ENCODE data around the gene MYO10. TPM values are rescaled to one million over a fixed set of nuclear protein-coding genes. Genes with fewer than 3 reads are reported as not detected.

The MYO10 gene
- total RNA-seq, 1 experiment from 2014 or later = 89.8 TPM

DNA sequence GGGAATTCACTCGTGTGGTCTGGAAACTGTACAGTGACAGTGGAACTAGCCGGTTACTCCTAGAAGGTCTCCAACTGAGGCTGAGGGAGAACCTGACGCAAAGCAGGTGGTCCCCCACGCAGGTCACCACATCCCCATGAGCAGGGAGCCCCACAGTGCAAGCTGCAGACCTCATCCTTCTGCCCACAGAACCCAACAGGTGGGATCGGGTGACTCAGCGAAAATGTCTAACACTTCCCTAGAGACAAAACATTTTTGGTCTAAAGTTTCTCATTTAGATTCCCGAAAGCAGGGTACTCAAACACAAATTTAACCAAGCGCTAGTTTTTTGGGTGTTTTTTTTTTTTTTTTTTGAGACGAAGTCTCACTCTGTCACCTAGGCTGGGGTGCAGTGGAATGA lies 256.9 kb downstream of the MYO10 start (continued):
- TF ChIP-seq, protein P1, sequence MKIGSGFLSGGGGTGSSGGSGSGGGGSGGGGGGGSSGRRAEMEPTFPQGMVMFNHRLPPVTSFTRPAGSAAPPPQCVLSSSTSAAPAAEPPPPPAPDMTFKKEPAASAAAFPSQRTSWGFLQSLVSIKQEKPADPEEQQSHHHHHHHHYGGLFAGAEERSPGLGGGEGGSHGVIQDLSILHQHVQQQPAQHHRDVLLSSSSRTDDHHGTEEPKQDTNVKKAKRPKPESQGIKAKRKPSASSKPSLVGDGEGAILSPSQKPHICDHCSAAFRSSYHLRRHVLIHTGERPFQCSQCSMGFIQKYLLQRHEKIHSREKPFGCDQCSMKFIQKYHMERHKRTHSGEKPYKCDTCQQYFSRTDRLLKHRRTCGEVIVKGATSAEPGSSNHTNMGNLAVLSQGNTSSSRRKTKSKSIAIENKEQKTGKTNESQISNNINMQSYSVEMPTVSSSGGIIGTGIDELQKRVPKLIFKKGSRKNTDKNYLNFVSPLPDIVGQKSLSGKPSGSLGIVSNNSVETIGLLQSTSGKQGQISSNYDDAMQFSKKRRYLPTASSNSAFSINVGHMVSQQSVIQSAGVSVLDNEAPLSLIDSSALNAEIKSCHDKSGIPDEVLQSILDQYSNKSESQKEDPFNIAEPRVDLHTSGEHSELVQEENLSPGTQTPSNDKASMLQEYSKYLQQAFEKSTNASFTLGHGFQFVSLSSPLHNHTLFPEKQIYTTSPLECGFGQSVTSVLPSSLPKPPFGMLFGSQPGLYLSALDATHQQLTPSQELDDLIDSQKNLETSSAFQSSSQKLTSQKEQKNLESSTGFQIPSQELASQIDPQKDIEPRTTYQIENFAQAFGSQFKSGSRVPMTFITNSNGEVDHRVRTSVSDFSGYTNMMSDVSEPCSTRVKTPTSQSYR (CRISPR knock-in tag; IDR thresholded peaks at IDR 0.05) = no peak
- TF ChIP-seq, protein P2, sequence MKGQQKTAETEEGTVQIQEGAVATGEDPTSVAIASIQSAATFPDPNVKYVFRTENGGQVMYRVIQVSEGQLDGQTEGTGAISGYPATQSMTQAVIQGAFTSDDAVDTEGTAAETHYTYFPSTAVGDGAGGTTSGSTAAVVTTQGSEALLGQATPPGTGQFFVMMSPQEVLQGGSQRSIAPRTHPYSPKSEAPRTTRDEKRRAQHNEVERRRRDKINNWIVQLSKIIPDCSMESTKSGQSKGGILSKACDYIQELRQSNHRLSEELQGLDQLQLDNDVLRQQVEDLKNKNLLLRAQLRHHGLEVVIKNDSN (CRISPR knock-in tag; IDR thresholded peaks at IDR 0.05) = no peak
- TF ChIP-seq, protein P3, sequence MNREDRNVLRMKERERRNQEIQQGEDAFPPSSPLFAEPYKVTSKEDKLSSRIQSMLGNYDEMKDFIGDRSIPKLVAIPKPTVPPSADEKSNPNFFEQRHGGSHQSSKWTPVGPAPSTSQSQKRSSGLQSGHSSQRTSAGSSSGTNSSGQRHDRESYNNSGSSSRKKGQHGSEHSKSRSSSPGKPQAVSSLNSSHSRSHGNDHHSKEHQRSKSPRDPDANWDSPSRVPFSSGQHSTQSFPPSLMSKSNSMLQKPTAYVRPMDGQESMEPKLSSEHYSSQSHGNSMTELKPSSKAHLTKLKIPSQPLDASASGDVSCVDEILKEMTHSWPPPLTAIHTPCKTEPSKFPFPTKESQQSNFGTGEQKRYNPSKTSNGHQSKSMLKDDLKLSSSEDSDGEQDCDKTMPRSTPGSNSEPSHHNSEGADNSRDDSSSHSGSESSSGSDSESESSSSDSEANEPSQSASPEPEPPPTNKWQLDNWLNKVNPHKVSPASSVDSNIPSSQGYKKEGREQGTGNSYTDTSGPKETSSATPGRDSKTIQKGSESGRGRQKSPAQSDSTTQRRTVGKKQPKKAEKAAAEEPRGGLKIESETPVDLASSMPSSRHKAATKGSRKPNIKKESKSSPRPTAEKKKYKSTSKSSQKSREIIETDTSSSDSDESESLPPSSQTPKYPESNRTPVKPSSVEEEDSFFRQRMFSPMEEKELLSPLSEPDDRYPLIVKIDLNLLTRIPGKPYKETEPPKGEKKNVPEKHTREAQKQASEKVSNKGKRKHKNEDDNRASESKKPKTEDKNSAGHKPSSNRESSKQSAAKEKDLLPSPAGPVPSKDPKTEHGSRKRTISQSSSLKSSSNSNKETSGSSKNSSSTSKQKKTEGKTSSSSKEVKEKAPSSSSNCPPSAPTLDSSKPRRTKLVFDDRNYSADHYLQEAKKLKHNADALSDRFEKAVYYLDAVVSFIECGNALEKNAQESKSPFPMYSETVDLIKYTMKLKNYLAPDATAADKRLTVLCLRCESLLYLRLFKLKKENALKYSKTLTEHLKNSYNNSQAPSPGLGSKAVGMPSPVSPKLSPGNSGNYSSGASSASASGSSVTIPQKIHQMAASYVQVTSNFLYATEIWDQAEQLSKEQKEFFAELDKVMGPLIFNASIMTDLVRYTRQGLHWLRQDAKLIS (CRISPR knock-in tag; IDR thresholded peaks at IDR 0.05; ENCODE audit: borderline replicate concordance) = no peak
- TF ChIP-seq, protein P4, sequence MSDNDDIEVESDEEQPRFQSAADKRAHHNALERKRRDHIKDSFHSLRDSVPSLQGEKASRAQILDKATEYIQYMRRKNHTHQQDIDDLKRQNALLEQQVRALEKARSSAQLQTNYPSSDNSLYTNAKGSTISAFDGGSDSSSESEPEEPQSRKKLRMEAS (CRISPR knock-in tag; IDR thresholded peaks at IDR 0.05) = no peak
- TF ChIP-seq SMAD4 (CRISPR knock-in tag; IDR thresholded peaks at IDR 0.05) (no peak), ZNF138 (CRISPR knock-in tag; conservative IDR thresholded peaks at IDR 0.05) (no peak), OVOL2 (CRISPR knock-in tag; IDR thresholded peaks at IDR 0.05; ENCODE audit: borderline replicate concordance) (no peak), GTF2I (CRISPR knock-in tag; conservative IDR thresholded peaks at IDR 0.05) (no peak), NR3C1 (CRISPR knock-in tag; conservative IDR thresholded peaks at IDR 0.05; ENCODE audit: low read depth) (no peak), RELA (CRISPR knock-in tag; IDR thresholded peaks at IDR 0.05; ENCODE audit: borderline replicate concordance) (no peak)
- TF ChIP-seq, protein P5, sequence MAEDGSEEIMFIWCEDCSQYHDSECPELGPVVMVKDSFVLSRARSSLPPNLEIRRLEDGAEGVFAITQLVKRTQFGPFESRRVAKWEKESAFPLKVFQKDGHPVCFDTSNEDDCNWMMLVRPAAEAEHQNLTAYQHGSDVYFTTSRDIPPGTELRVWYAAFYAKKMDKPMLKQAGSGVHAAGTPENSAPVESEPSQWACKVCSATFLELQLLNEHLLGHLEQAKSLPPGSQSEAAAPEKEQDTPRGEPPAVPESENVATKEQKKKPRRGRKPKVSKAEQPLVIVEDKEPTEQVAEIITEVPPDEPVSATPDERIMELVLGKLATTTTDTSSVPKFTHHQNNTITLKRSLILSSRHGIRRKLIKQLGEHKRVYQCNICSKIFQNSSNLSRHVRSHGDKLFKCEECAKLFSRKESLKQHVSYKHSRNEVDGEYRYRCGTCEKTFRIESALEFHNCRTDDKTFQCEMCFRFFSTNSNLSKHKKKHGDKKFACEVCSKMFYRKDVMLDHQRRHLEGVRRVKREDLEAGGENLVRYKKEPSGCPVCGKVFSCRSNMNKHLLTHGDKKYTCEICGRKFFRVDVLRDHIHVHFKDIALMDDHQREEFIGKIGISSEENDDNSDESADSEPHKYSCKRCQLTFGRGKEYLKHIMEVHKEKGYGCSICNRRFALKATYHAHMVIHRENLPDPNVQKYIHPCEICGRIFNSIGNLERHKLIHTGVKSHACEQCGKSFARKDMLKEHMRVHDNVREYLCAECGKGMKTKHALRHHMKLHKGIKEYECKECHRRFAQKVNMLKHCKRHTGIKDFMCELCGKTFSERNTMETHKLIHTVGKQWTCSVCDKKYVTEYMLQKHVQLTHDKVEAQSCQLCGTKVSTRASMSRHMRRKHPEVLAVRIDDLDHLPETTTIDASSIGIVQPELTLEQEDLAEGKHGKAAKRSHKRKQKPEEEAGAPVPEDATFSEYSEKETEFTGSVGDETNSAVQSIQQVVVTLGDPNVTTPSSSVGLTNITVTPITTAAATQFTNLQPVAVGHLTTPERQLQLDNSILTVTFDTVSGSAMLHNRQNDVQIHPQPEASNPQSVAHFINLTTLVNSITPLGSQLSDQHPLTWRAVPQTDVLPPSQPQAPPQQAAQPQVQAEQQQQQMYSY (CRISPR knock-in tag; IDR thresholded peaks at IDR 0.05) = no peak
- TF ChIP-seq, protein P6, sequence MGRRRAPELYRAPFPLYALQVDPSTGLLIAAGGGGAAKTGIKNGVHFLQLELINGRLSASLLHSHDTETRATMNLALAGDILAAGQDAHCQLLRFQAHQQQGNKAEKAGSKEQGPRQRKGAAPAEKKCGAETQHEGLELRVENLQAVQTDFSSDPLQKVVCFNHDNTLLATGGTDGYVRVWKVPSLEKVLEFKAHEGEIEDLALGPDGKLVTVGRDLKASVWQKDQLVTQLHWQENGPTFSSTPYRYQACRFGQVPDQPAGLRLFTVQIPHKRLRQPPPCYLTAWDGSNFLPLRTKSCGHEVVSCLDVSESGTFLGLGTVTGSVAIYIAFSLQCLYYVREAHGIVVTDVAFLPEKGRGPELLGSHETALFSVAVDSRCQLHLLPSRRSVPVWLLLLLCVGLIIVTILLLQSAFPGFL (CRISPR knock-in tag; IDR thresholded peaks at IDR 0.05; ENCODE audit: borderline replicate concordance) = no peak
- TF ChIP-seq, protein P7, sequence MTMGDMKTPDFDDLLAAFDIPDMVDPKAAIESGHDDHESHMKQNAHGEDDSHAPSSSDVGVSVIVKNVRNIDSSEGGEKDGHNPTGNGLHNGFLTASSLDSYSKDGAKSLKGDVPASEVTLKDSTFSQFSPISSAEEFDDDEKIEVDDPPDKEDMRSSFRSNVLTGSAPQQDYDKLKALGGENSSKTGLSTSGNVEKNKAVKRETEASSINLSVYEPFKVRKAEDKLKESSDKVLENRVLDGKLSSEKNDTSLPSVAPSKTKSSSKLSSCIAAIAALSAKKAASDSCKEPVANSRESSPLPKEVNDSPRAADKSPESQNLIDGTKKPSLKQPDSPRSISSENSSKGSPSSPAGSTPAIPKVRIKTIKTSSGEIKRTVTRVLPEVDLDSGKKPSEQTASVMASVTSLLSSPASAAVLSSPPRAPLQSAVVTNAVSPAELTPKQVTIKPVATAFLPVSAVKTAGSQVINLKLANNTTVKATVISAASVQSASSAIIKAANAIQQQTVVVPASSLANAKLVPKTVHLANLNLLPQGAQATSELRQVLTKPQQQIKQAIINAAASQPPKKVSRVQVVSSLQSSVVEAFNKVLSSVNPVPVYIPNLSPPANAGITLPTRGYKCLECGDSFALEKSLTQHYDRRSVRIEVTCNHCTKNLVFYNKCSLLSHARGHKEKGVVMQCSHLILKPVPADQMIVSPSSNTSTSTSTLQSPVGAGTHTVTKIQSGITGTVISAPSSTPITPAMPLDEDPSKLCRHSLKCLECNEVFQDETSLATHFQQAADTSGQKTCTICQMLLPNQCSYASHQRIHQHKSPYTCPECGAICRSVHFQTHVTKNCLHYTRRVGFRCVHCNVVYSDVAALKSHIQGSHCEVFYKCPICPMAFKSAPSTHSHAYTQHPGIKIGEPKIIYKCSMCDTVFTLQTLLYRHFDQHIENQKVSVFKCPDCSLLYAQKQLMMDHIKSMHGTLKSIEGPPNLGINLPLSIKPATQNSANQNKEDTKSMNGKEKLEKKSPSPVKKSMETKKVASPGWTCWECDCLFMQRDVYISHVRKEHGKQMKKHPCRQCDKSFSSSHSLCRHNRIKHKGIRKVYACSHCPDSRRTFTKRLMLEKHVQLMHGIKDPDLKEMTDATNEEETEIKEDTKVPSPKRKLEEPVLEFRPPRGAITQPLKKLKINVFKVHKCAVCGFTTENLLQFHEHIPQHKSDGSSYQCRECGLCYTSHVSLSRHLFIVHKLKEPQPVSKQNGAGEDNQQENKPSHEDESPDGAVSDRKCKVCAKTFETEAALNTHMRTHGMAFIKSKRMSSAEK (CRISPR knock-in tag; IDR thresholded peaks at IDR 0.05; ENCODE audit: borderline replicate concordance) = no peak
- TF ChIP-seq, protein P8, sequence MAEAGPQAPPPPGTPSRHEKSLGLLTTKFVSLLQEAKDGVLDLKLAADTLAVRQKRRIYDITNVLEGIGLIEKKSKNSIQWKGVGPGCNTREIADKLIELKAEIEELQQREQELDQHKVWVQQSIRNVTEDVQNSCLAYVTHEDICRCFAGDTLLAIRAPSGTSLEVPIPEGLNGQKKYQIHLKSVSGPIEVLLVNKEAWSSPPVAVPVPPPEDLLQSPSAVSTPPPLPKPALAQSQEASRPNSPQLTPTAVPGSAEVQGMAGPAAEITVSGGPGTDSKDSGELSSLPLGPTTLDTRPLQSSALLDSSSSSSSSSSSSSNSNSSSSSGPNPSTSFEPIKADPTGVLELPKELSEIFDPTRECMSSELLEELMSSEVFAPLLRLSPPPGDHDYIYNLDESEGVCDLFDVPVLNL (CRISPR knock-in tag; IDR thresholded peaks at IDR 0.05; ENCODE audit: borderline replicate concordance, low read depth) = no peak
